EH (cell line): Measurements from ENCODE around the gene TWSG1.
A peak's percentile ranks its signal among the peaks of the same experiment; 100 is the strongest.

Experiments
- DNase-seq: peaks from one replicate; pipeline ENCODE4 v3.0.0-alpha.2; 2015; ENCODE audit warnings: low read depth

Gene TWSG1

GRCh38 chr18:9334329-9334972, at the start of gene TWSG1:
Gene TWSG1 (plus strand): TSS chr18:9334773. CDS start chr18:9337230, 2,457 bp downstream.
- DNase-seq, result peak; percentile 96

- DNase-seq, result no peak
Measured at GRCh38 chr18:9285604-9286003, 49.0 kb upstream of the TWSG1 start.

DNA sequence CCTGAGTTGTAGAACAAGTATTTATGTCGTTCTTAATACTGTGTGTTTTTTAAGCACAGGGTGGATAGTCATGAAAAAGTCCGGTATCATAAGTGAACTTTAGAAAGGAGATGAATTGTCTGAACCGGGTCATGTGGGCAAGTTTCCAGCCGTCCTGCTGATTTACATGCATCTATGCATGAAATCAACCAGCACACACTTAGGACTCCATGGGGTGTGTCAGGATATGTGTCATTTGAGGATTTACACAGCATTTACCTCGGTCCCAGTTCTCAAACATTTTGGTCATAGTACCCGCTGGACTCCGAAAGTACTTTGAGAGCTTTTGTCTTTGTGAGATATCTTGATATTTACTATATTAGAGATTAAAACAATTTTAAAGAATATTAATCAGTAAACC, 47.5 kb upstream of the TWSG1 start:
- DNase-seq, result no peak

- no peak for DNase-seq
Measured at GRCh38 chr18:9289698-9290097, 44.9 kb upstream of the TWSG1 start.

GRCh38 chr18:9290156-9290555, 44.4 kb upstream of the TWSG1 start:
- peak; percentile 9 for DNase-seq

DNA sequence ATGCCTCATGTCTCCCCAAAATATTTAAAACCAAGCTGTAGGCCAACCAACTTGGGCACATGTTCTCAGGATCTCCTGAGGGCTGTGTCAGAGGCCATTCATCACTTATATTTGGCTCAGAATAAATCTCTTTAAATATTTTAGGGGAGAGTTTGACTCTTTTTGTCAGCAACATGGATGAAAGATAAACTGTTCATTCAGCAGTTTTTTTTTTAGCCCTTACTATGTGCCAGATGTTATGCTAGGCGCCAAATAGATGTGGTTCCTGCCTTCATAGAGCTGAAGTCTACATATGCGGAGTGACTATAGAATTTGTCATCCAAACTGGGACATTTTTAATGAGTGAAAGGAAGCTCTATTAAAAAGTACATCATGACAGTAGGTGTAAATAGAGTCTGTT, 42.5 kb upstream of the TWSG1 start:
- no peak for DNase-seq

DNA sequence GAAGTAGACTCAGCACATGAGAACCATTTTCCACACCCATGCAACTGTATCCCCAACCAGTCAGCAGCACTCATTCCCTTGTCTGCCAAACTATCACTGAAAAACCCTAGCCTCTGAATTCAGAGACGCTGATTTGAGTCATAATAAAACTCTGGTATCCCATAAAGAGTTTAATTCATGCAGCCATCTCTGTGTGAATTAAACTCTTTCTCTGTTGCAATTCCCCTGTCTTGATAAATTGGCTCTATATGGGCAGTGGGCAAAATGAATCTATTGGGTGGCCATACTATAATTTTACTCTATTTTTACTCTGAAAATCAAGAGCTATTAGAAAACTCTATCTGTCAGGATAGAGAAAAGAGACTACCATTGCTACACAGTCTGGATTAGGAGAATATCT, 40.6 kb upstream of the TWSG1 start:
- DNase-seq, result no peak

GRCh38 chr18:9296233-9297006, 38.2 kb upstream of the TWSG1 start:
- DNase-seq, result no peak

GRCh38 chr18:9297007-9297393, 37.6 kb upstream of the TWSG1 start:
- no peak for DNase-seq

DNA sequence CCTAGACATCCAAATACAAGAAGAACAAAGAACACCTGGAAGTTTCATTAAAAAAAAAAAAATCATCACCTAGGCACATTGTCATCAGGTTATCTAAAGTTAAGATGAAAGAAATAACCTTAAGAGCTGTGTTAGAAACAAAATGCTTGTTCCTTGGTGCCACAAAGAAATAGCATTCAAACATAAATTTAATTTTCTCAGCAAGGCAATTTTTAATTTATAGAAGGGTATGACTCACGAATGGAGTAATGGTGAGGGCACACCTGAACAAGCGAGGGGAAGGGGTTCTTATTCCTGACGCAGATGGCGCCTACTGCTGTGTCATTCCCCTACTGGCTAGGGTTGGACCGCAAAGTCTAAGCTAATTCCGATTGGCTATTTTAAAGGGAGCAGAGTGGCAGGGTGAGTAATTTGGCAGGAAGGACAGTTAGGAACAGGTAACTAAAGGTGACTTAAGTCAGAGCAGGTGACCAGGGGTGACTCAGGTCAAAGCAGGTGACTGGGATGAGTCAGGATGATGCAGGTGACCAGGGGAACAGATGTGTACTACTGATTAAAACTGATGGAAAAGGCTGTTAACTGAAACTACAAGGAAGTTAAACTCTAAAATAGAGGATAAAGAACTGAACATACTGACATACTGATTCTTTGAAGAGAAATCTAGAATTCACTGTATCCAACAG, 30.0 kb upstream of the TWSG1 start:
- no peak for DNase-seq

DNA sequence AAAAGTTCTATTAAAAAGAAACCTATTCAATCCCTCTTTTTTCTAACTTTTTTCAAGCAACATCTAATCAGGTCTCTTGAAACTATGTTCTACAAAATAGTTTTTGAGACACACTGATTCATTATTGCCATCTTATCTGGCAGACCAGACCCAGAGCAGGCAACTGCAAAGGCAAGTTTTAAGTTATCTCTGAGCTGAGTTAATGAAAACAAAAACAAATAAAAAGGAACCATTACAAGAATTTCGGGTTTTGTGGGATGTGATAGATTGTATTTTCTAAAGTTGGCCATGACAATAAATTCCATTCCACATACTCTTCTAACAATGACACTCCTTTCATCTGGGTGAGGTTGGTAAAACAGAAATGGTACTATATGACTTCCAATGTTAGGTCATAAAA, 15.2 kb upstream of the TWSG1 start:
- DNase-seq, result peak; percentile 78

- DNase-seq, result peak; percentile 79
Measured at GRCh38 chr18:9321017-9321452, 13.5 kb upstream of the TWSG1 start.

DNA sequence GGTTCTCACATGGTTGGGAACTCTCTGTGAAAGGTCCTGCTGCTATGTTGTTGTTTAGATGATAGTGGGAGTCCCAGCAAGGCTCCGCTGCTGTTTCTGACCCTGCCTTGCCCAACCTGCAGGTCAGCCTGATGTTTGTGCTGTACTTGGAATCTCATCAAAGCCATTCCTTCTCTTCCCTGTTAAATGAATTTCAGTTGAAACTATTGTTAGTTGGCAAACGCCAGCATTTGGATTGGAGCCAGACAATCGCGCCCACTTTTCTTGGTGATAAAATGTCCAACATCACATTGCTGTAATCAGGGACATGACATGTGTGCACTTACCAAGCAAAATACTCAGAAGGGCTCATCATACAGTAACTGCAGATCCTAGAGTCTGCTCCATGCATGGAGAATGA, 12.8 kb upstream of the TWSG1 start:
- DNase-seq, result no peak

GRCh38 chr18:9322744-9323143, 11.8 kb upstream of the TWSG1 start:
- no peak for DNase-seq

- DNase-seq, result peak; percentile 69
Measured at GRCh38 chr18:9323750-9324445, 10.7 kb upstream of the TWSG1 start.

DNA sequence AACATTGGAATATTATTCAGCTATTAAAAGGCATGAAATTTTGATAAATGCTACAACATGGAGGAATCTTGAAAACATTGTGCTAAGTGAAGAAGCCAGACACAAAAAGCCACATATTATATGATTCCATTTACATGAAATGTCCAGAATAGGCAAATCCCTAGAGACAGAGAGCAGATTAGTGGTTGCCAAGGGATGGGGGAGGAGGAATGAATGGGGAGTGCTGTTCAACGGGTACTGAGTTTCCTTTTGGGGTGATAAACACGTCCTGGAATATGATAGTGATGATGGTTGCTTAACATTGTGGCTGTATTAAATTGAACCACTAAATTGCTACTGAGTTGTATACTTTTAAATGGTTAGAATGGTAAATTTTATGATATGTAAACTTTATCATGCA, 8.9 kb upstream of the TWSG1 start:
- no peak for DNase-seq

- DNase-seq, result peak; percentile 30
Measured at GRCh38 chr18:9328776-9329175, 5.8 kb upstream of the TWSG1 start.

GRCh38 chr18:9329471-9329870, 5.1 kb upstream of the TWSG1 start:
- DNase-seq, result no peak

DNA sequence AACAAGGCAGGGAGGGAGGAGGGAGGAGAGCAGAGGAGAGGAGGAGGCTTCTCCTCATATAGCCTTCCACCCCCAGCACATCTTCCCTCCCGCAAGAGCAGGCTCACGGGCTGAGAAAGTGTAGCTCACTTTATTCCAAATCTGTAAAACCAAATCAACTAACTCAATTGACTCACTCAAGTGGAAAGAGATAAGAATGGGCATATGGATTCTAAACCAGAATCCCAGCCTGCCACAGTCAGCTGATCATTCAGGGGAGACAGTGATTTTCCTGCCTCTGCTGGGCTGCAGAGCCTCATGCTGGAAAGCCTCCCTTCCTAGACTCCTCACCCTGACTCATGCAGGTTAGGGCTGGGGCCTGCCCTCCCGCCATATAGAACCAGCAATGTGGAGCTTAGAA, 4.2 kb upstream of the TWSG1 start:
- DNase-seq, result no peak

DNA sequence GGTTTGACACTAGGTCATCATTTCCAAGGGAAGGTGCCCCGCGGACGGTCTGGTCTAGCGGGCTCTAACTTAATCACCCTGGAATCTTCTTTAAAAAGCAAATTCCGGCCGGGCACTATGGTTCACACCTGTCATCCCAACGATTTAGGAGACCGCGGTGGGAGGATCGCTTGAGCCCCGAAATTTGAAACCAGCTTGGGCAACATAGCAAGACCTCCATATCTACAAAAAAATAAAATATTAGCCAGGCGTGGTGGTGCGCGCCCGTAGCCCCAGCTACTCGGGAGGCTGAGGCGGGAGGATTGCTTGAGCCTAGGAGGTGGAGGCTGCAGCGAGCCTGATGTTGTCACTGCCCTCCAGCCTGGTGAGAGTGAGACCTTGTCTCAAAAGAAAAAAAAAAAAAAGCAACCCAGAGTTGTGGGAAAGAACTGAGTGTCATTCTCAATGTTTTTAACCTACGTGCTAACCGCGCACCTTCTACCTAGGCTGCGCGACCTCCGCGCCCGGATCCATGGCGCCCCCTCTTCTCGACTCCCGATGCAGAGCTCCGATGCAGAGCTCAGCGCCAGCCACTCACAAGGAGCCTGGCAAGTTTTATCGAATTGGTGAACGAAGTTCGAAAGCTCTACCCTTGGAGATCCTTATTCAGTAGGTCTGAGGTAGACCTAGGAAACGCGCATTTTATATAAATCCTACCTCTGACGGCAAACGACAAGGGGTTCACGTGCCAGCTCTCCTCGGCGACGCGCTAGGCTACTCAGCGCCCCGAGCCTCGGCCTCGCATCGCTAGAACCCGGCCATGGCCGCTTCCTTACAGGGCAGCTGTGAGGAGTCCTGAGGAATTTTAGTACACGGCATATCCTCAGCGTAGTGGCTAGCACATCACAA, 888 bp upstream of the TWSG1 start:
- no peak for DNase-seq

DNA sequence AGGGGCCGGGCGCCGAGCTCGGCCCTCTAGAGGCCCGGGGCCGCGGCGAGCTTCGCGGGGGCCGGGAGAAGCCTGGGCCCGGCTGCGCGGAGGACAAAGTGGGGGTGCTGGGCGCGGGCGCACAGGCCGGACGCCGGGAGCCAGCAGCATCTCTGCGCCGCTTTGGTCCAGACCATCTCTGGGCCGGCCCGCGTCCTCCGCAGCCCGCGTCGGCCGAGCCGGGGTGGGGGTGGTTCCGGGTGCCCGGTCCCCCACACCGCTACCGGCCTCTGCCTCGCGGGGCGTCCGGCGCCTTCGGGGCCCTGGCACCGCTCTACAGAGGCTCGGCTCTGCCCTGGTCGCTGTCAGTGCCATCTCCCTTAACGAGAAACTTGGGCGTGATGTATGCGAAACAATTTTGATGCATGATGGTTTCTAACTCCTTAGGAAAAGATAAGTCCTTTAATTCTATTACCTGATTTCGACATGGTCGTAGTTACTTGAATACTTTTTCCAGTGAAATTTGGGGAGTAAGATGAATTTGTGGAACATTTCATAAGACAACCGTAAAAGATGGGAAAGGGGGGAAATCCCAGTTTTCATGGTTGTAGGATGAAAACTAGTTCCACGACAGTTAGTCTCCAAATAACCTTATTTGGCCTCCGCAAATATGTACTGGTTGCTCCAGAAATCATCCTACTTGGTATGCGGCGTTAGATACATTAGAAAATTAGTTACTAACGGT, 562 bp downstream of the TWSG1 start:
- DNase-seq, result peak; percentile 59
